ENCODE measurements around the gene POPDC3. TPM values are rescaled to one million over a fixed set of nuclear protein-coding genes. Genes with fewer than 3 reads are reported as not detected.

Gene POPDC3
- total RNA-seq, 1 experiment from 2014 or later, result 5.7 TPM

DNA sequence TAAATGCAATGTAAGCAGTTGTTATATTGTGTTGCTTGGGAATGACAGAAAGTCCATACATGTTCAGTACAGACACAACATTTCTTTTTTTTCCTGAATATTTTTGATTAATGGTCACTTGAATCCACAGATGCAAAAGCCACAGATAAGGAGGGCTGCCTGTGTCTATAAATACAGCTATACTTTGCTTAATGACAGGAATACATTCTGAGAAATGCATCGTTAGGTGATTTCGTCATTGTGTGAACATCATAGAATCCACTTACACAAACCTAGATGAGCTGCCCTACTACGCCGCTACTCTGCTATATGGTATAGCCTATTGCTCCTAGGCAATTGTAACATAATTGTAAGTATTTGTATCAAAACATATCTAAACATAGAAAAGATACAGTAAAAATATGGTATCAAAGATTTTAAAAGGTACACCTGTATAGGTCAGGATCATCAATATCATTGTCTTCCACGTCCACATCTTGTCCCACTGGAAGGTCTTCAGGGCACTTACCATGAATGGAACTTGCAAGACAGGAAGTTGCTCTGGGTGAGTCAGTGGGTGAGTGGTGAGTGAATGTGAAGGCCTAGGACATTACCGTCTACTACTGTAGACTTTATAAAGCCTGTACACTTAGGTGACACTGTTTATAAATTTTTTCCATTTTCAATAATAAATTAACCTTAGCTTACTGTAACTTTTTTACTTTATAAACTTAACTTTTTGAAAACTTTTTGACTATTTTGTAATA, 27.9 kb upstream of the POPDC3 start:
- Histone ChIP-seq H2BK5ac (ENCODE audit: insufficient read length, low read length) (no peak overlapping the region), H3K4ac (ENCODE audit: low read depth, low read length) (no peak overlapping the region), H2BK20ac (ENCODE audit: low read depth, low read length, poor library complexity, severe bottlenecking) (no peak overlapping the region), H4K5ac (ENCODE audit: insufficient read length, low read depth, low read length) (no peak overlapping the region), H4K8ac (replicated peaks; ENCODE audit: insufficient read length, low read depth, low read length) (no peak overlapping the region), H3K23me2 (ENCODE audit: insufficient read length, low read depth, low read length, poor library complexity, severe bottlenecking) (no peaks in the 10 kb centered on the region), H3K27ac (ENCODE audit: insufficient read length, low read depth, low read length) (no peak overlapping the region), H3K18ac (ENCODE audit: insufficient read length, low read depth, low read length) (no peak overlapping the region), H3K79me2 (ENCODE audit: insufficient read depth, low read length) (no peaks in the 10 kb centered on the region), H3K9ac (ENCODE audit: extremely low read depth, insufficient read length, low read length) (no peak overlapping the region), H4K20me1 (ENCODE audit: control insufficient read depth, insufficient read depth, insufficient read length) (no peaks in the 10 kb centered on the region), H2BK15ac (ENCODE audit: low read depth, low read length) (no peak overlapping the region), H3K79me1 (ENCODE audit: insufficient read depth, low read depth, low read length, poor library complexity, severe bottlenecking) (no peaks in the 10 kb centered on the region), H2BK120ac (ENCODE audit: low read depth, low read length, poor library complexity, severe bottlenecking) (no peak overlapping the region), H2BK12ac (ENCODE audit: insufficient read length, low read depth, low read length) (no peak overlapping the region), H3K4me2 (ENCODE audit: insufficient read depth, insufficient read length, low read length) (no peak overlapping the region), H2AFZ (ENCODE audit: low read length) (no peak overlapping the region), H4K91ac (ENCODE audit: insufficient read length, low read depth, low read length) (no peak overlapping the region), H3K4me1 (ENCODE audit: insufficient read depth, low read length) (no peaks in the 10 kb centered on the region), H2AK5ac (ENCODE audit: insufficient read length, low read length) (no peak overlapping the region), H3K14ac (ENCODE audit: insufficient read depth, low read length) (no peak overlapping the region), H3K56ac (ENCODE audit: insufficient read length, low read depth, low read length) (no peak overlapping the region), H3K9me3 (ENCODE audit: control insufficient read depth, low read depth, low read length) (no peaks in the 10 kb centered on the region), H3K27me3 (ENCODE audit: insufficient read depth, low read length) (no peaks in the 10 kb centered on the region), H3T11ph (ENCODE audit: low read length) (no peak overlapping the region), H3K23ac (ENCODE audit: insufficient read length, low read depth, low read length) (no peak overlapping the region)
- TF ChIP-seq, protein P1, sequence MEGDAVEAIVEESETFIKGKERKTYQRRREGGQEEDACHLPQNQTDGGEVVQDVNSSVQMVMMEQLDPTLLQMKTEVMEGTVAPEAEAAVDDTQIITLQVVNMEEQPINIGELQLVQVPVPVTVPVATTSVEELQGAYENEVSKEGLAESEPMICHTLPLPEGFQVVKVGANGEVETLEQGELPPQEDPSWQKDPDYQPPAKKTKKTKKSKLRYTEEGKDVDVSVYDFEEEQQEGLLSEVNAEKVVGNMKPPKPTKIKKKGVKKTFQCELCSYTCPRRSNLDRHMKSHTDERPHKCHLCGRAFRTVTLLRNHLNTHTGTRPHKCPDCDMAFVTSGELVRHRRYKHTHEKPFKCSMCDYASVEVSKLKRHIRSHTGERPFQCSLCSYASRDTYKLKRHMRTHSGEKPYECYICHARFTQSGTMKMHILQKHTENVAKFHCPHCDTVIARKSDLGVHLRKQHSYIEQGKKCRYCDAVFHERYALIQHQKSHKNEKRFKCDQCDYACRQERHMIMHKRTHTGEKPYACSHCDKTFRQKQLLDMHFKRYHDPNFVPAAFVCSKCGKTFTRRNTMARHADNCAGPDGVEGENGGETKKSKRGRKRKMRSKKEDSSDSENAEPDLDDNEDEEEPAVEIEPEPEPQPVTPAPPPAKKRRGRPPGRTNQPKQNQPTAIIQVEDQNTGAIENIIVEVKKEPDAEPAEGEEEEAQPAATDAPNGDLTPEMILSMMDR (conservative IDR thresholded peaks at IDR 0.05), result no peak
- H3K36me3 Mint-ChIP-seq (ENCODE audit: insufficient read depth in 1 of 3, low read depth in 3 of 3), result no peaks in the 10 kb centered on the region
- H3K4me3 Mint-ChIP-seq, result no peak overlapping the region
- no CpG with 5 or more reads among the region's 6 CpGs for WGBS (ENCODE audit: extremely low coverage, insufficient read length, low lambda C conversion rate)
- H3K27ac Mint-ChIP-seq, result no peak overlapping the region
- no peaks in the 10 kb centered on the region for H3K9me3 Mint-ChIP-seq
- DNase-seq, result no peak
- H3K27me3 Mint-ChIP-seq (ENCODE audit: low read depth), result no peaks in the 10 kb centered on the region
- H3K4me1 Mint-ChIP-seq, result peaks cover 0 to 6% of the 10 kb centered on the region in 2 experiments; a peak in 2 of 4 replicates
